ENCODE measurements around the gene OGA. TPM values are rescaled to one million over a fixed set of nuclear protein-coding genes. Genes with fewer than 3 reads are reported as not detected.

OGA gene
- total and polyA plus RNA-seq, 2 of the 8 experiments (the other 6 are each of a cell fraction or from before 2014, with no cell fraction given), result 31.2 to 107 TPM

DNA sequence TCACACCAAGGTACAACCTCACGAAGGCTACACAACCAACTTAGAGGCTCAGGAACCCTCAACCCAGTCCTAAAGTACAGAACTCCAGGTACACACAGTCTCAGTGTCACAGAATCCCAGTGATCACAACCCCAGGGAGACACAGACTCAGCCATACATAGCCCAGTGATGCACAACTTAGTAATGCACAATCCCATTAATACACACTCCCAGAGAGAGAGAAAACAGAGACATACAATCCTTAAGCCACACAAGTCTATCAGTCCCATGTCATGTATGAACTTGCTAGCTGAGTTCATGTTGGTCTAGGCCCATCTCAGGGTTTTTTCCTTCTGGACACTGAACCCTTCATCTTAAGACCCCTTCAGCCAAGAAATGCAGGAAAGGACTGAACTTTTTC is 20.8 kb upstream of the OGA start (continued):
- no peak for TF ChIP-seq SIRT6 (IDR thresholded peaks at IDR 0.05; ENCODE audit: low read length)
- no peak for TF ChIP-seq FOSL1 (IDR thresholded peaks at IDR 0.05; ENCODE audit: insufficient read depth, low read depth, low read length)
- TF ChIP-seq RBBP5 (IDR thresholded peaks at IDR 0.05; ENCODE audit: borderline replicate concordance, low read depth, low read length), result no peak
- TF ChIP-seq NRF1 (IDR thresholded peaks at IDR 0.05; ENCODE audit: low read depth, low read length), result no peak
- TF ChIP-seq ZNF274 (IDR thresholded peaks at IDR 0.05; ENCODE audit: borderline replicate concordance, extremely low read depth, low read length), result no peak
- no peak for TF ChIP-seq CTBP2 (IDR thresholded peaks at IDR 0.05; ENCODE audit: borderline replicate concordance, insufficient read depth, insufficient read length, low read length)
- TF ChIP-seq EP300 (IDR thresholded peaks at IDR 0.05; ENCODE audit: borderline replicate concordance in 1 of 2, low read depth in 2 of 2, low read length in 2 of 2), result no peak
- TF ChIP-seq GTF2F1 (IDR thresholded peaks at IDR 0.05; ENCODE audit: borderline replicate concordance, low read depth, low read length), result no peak
- TF ChIP-seq CBX8 (IDR thresholded peaks at IDR 0.05; ENCODE audit: borderline replicate concordance, low read depth, low read length), result no peak

All from H1 (cell line).